ENCODE data around the gene UTP15.
A peak's percentile ranks its signal among the peaks of the same experiment; 100 is the strongest.

The UTP15 gene, protein sequence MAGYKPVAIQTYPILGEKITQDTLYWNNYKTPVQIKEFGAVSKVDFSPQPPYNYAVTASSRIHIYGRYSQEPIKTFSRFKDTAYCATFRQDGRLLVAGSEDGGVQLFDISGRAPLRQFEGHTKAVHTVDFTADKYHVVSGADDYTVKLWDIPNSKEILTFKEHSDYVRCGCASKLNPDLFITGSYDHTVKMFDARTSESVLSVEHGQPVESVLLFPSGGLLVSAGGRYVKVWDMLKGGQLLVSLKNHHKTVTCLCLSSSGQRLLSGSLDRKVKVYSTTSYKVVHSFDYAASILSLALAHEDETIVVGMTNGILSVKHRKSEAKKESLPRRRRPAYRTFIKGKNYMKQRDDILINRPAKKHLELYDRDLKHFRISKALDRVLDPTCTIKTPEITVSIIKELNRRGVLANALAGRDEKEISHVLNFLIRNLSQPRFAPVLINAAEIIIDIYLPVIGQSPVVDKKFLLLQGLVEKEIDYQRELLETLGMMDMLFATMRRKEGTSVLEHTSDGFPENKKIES

GRCh38 chr5:73565139-73565968, at the start of gene UTP15, which contains the start of gene ANKRA2:
UTP15 (plus strand) TSS chr5:73565743; CDS start chr5:73567345, 1,602 bp downstream.
ANKRA2 (minus strand) TSS chr5:73565639; CDS start chr5:73562881, 2,758 bp downstream.
- DNase-seq = peak; percentile 91

DNA sequence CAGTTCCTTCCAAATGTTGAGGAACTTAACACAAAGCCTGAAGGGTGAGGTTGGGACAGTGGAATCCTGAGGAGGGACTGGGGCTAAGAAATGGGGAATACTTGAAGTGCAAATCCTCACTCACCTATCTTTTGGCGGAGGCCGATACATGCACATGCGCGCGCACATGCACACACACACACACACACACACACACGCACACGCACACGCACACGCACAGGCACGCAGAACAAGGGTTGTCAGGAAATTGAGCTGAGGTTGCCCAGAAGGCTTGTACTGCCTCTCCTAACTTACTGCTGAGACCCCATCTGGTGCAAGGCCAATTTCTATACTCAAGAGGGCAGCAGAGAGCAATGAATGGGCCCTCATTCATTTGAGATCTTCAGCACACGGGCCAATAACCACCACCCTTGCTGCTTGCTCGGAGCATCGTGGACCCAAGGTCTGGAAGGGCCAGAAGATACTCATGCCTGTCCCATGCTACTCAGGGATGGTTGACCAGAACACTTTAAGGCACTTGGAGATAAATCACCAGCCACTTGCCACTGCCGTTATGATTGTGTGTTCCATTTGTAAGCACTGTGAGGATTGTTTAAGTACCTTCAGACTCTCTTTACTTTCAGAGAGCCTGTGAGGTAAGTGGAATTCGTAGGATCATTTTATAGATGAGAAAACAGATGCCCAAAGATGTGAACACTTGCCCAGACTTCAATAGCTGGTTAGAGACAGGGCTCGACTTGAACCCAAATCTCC, 45.8 kb upstream of the UTP15 start:
- peak; percentile 26 for DNase-seq

DNA sequence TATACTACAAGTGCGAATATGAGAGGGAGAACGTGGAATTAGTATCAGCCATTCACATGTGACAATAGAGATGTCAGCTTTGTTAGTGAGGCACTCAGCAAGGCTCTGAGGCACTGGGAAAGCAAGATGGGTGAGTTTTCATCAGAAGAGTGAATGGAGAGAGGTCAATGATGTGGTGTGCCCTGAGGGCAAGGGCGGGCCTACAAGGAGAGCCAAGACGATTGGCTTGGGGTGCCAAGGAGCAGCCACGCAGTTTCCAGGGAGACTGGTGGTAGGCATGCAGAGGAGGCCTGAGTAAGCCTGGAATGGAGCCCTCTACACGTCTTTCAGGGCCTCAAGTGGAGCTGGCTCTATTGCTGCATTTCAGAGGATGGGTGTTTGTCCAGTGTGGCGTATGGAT, 42.6 kb upstream of the UTP15 start:
- DNase-seq = no peak

- no peak for DNase-seq
Measured at GRCh38 chr5:73523861-73524260, 41.7 kb upstream of the UTP15 start.

DNA sequence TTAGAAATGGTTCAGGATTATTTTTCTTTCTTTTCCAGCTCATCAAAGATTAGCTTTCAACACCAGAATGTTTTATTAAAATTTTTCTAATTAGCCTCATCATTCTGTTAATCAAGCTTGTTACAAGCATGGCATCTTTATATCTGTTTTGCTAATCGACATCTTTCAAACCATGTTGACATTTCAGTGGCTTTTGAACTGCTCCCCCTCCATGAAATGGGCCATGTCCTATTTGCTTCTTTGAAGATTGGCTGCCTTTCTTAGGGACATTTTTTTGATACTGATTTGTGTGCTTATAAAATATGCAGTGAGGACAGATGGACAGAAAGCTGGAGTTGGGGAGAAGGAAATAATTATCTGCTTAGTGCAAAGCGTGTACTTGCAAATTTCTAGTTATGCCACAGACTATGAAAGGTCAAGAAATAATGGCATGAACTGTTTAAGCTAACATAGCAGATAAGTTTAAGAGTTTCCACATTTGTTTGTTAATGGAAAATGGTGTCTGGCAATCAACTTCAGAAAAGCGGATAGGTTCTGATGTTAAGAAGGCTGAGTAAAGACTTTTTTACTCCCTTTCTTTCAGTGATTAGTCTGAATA, 39.8 kb upstream of the UTP15 start:
- DNase-seq = no peak

DNA sequence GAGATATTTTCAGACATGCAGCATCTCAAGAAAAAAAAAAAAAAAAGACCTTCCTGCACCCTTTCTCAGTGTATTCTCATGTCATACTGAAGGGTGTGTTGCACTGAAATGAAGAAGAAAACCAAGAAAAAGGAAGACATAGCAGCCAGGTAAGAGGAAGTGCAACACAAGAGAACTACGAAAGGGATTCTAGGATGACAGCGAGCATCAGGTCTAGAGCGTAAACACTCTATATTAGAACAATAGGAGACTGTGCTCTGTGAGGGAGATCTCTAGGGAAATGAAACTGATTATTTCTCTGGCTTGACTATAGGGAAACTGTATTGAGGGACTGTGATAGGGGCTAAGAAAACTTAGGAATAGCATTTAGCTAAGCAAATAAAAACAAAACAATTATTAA, 37.3 kb upstream of the UTP15 start:
- DNase-seq = no peak

DNA sequence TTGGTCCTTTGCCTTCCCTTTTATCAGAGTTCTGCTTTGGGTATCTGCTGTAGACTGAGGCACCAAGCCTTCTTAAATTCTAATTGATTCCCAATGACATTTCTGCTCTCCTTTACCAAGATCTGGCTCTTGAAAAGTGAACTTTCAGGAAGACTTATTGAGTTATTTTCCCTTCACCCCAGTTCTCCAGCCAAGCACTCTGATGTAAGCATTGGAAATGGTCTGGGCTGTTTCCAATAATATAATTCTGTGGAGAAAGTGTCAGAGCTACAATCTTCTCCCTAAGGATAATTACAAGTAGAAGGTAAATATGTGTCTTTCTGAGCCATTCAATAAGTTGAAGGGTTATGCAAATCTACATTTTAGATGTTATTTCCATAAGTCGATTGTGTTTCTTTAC, 36.5 kb upstream of the UTP15 start:
- no peak for DNase-seq

GRCh38 chr5:73531356-73531755, 34.2 kb upstream of the UTP15 start:
- no peak for DNase-seq

- no peak for DNase-seq
Measured at GRCh38 chr5:73532195-73532594, 33.3 kb upstream of the UTP15 start.

GRCh38 chr5:73534011-73534644, 31.4 kb upstream of the UTP15 start:
- no peak for DNase-seq

- DNase-seq = no peak
Measured at GRCh38 chr5:73534971-73535370, 30.6 kb upstream of the UTP15 start.

DNA sequence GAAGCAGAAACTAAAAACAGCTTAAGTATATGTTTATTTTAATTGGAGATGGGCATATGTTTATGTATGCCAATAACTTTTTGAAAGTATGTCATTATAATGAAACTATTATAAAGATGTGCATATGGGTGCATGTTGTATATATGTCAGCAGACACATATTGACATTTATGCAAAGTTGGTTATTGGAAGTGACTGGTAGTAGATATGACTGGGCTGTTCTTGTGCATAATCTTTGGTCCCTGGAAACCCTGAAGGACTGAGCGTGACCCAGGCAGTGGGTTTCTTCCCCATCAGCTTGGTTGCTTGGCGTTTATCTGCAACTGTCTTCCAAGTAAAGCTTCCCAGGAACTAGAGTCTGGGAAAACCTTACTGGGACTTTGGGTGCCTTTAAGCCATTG, 25.8 kb upstream of the UTP15 start:
- DNase-seq = no peak

GRCh38 chr5:73540192-73540591, 25.4 kb upstream of the UTP15 start:
- DNase-seq = no peak

DNA sequence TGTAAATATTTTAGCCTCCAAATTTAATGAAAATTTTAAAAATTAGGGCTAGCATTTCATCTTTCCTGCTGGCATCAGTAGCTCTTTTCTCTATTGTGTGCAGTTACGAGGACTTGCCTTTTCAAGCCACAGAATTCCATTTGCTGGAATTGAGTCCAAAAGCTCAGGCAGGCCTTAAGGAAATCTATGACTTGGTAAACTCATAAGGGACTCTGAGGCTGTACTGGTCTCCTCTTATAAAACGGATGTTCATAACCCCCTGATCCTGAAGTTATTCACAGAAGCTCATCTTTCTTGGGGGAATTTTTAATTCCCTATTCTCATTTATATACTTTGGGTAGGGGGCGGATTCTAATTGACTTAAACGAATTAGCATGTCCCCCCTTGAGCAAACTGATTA, 23.5 kb upstream of the UTP15 start:
- DNase-seq = no peak

GRCh38 chr5:73544429-73545402, 20.8 kb upstream of the UTP15 start:
- DNase-seq = no peak

DNA sequence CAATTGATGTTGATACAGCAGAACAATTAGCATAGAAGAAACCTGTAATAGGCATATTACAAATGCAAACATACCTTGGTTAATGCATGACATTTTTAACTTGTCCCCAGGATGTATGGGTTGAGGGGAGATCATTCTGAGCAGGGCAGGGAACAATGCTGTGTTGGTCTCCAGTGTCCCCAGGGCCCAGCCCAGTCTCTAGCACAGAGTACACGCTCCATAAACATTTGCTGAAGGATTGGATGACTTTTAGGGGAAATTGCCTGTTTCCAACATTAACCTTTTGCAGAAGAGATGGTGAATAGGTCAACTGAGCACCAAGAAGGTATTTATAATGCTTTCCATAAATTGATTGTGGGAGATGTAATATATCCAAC, 20.2 kb upstream of the UTP15 start:
- DNase-seq = no peak

DNA sequence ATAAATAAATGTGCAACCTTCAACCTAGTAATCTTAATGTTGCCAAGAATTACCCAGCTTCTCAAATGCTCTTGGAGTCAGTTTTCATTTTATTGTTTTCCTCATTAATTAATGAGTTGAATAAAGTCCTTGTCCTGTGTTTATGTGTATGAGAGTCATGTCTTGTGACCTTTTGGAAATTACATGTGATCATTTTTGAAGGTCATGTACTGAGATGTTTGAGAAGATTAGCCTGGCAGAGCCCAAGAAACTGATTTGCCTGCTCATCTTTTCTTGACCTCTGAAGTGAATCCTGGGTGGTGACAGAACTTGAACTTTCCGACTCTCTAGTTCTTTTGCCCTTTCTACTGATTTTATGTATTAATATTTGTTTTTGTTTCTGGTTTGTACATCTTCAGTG, 15.5 kb upstream of the UTP15 start:
- no peak for DNase-seq

- no peak for DNase-seq
Measured at GRCh38 chr5:73552642-73553041, 12.9 kb upstream of the UTP15 start.

DNA sequence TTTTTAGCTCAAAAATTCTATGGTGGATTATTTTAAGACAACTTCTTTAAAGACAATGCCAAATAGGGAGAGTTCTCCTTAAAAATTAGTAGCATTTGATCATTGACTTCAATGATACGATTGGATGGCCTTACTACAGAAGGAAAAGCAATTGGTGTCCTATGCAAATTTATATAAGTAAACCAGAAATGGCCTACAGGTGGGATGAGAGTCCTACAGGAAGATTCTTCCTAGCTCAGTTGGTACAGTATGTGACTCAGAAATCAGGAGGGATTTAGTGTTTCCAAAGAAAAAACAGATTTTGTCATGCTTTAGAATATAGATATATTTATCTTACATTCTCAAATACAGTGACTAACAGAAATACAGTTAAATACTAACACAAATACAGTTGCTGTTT, 6.6 kb upstream of the UTP15 start:
- DNase-seq = no peak

DNA sequence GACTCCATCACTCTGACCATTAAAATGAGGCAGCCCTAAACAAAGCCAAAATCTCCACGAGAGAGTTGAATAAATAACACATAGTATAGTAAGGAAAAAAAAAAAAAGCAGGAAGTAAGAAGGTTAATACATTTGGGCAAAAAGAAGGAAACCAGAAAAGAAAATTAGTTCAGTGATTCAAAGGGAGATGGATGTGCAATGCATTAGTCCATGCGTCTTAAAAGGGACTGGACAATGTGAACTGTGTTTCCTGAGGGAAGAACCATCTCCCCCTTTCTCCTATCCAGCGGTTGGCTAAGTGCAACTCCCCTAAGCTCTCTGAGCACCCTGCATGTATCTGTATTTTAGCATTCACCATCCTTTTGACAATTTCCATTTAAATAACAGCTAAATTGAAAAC, 1.5 kb upstream of the UTP15 start:
- DNase-seq = no peak

GRCh38 chr5:73564675-73565074, 868 bp upstream of the UTP15 start:
- no peak for DNase-seq
